Measurements from ENCODE around the gene ST6GALNAC1.

DNA sequence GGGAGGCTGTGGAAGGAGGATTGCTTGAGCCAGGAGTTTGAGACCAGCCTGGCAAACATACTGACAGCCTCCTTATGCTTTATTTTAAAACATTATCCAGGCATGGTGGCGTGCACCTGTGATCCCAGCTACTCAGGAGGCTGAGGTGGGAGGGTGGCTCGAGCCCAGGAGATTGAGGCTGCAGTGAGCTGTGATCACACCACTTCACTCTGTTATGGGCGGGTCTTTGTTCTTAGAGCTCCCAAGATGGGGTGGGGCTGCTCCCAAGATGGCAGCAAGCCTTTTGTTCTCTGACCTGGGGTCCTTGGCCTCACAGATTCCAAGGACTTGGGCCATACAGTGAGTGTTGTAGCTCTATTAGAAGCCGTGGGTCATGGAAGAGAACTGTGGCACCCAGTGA lies 31.8 kb downstream of the ST6GALNAC1 start:
- TF ChIP-seq CTCF (IDR thresholded peaks at IDR 0.05) (no peak), POLR2AphosphoS5 (IDR thresholded peaks at IDR 0.05) (no peak)

All from transverse colon (tissue), 4 donors.